ENCODE data around the gene CYS1.

DNA sequence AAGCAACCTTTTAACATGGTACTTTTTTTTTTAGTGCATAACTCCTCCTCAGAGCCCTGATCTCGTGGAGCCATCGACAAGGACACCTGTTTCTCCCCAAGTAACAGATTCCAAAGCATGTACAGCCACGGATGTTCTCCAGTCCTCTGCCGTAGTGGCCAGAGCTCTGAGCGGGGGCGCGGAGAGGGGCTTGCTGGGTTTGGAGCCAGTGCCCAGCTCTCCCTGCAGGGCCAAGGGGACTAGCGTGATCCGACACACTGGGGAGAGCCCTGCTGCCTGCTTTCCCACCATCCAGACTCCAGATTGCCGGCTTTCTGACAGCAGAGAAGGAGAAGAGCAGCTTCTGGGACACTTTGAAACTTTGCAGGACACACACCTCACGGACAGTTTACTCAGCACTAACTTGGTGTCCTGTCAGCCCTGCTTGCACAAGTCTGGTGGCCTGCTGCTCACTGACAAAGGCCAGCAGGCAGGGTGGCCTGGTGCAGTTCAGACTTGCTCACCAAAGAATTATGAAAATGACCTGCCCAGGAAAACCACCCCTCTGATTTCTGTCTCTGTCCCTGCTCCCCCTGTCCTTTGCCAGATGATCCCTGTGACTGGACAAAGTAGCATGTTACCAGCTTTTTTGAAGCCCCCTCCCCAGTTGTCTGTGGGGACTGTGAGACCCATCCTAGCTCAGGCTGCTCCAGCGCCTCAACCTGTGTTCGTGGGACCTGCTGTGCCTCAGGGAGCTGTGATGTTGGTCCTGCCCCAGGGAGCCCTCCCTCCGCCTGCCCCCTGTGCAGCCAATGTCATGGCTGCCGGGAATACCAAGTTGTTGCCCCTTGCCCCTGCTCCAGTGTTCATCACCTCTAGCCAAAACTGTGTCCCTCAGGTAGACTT, 32.4 kb downstream of the CYS1 start:
- TF ChIP-seq CTCF (IDR thresholded peaks at IDR 0.05) (no peak), POLR2AphosphoS5 (IDR thresholded peaks at IDR 0.05) (no peak), POLR2A (IDR thresholded peaks at IDR 0.05) (no peak), EP300 (IDR thresholded peaks at IDR 0.05; ENCODE audit: low read depth) (no peak)
